Heart left ventricle (tissue), 13 donors: ENCODE results near the gene PTPRE.

Experiments
- POLR2A ChIP-seq, 2 donors: fragments of 450-650 bp; IDR thresholded peaks; one replicate each; pipeline ENCODE4 v1.6.1; 2017; ENCODE audit warnings: antibody characterized with exemption in 2 of 2, mild to moderate bottlenecking in 2 of 2, moderate library complexity in 2 of 2
- TF ChIP-seq, protein P1 (sequence below), 12 donors: fragments of 200-600 bp; sonication (generic) in 4 of 12; IDR thresholded peaks; one replicate each; pipeline versions ENCODE4 v1.5.0 to v1.8.0; 2018 to 2022; ENCODE audit warnings: antibody characterized with exemption in 12 of 12, mild to moderate bottlenecking in 5 of 12
- donor health status: ischemic (EF 13 %, LVEDD 7.1; RV severe dilation, severe dysfunction).
- donor health status: DM: no; HTN: yes; CAD: no.
- donor health status: DM: no; HTN: no; CAD: no.
- donor health status: ischemic (EF 25% LVEDD 6.9; RV normal size, moderate dysfunction).
- donor health status: ischemic (EF 25% LVEDD 5.7; RV mildly dilated, moderate dysfunction).
- donor health status: ischemic (EF 35%, LVEDD 5.7; RV mildly dilated, moderate dysfunction).
- donor health status: nonischemic (EF 11% LVEDD 7.7; RV severe dilation, severe dysfunction).
- donor health status: DM: yes; HTN: yes; CAD: no.
- donor health status: PGD.
- donor health status: ischemic (EF 29% LVEDD 5.4; RV normal size, mild dysfunction).
- donor health status: nonischemic (EF 23%, LVEDD 6.1; RV moderate dilation, normal function).

DNA sequence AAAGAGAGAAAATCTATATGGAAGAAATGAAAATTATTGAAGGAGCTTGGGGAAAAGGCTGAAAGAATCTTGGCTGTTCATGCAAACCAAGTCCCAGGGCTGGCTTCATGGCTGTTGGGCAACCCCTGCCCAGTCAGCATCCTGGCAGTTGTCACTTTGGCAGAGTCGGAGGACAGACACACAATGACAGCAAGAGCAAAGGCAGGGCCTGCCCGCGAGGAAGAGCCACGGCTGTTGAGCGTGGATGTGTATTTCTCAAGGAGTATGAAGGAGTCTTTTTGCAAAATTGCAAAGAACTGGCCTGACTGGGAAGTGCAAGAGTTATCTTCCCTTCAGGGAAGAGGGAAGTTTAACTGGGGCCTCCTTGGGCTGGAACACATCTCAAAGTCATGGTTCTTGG lies 11.7 kb downstream of the PTPRE start:
- TF ChIP-seq POLR2A (IDR thresholded peaks at IDR 0.05), result no peak
- TF ChIP-seq, protein P1, sequence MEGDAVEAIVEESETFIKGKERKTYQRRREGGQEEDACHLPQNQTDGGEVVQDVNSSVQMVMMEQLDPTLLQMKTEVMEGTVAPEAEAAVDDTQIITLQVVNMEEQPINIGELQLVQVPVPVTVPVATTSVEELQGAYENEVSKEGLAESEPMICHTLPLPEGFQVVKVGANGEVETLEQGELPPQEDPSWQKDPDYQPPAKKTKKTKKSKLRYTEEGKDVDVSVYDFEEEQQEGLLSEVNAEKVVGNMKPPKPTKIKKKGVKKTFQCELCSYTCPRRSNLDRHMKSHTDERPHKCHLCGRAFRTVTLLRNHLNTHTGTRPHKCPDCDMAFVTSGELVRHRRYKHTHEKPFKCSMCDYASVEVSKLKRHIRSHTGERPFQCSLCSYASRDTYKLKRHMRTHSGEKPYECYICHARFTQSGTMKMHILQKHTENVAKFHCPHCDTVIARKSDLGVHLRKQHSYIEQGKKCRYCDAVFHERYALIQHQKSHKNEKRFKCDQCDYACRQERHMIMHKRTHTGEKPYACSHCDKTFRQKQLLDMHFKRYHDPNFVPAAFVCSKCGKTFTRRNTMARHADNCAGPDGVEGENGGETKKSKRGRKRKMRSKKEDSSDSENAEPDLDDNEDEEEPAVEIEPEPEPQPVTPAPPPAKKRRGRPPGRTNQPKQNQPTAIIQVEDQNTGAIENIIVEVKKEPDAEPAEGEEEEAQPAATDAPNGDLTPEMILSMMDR (IDR thresholded peaks at IDR 0.05), result no peak
